RWPE1 (cell line): ENCODE data around the gene ADGRV1.

Experiments
- CTCF ChIA-PET: fragments of 350-600 bp; sonication (Branson Sonifier 250); formaldehyde crosslinking; extraction: SDS; loops from one replicate; lab custom pipeline; 2021; lab: Yijun Ruan, JAX
- POLR2A ChIA-PET: fragments of 400-600 bp; formaldehyde crosslinking; extraction: SDS; loops from one replicate; lab custom pipeline; 2020; ENCODE audit warnings: antibody characterized with exemption; ENCODE audit not compliant: low non-redundant PET; lab: Yijun Ruan, JAX
- DNase-seq: peaks from one replicate; pipeline ENCODE4 v3.0.0; 2012; ENCODE audit warnings: low spot score
- H3K27ac ChIP-seq: fragments of 450-650 bp; 2 replicates; pipeline ENCODE4 v1.5.1; 2017
- CTCF ChIP-seq: fragments of 450-650 bp; conservative IDR thresholded peaks from 2 replicates; pipeline ENCODE4 v1.5.1; 2017; ENCODE audit warnings: low read depth, mild to moderate bottlenecking

ADGRV1 gene

GRCh38 chr5:90888511-90889324 is 330.1 kb downstream of the ADGRV1 start:
- TF ChIP-seq CTCF: no peak
- ChIA-PET CTCF (interaction anchor here (0.6 to 0.7 kb wide), 2 partner anchors 21 to 106 kb away, joined by 3 read pairs; no protein-coding TSS in a partner anchor), POLR2A (no interaction called here)
- H3K27ac ChIP-seq: no peak overlapping the region
- peak; percentile 89 for DNase-seq

GRCh38 chr5:90889325-90889600 is 330.7 kb downstream of the ADGRV1 start:
- CTCF ChIA-PET: interaction anchor here (0.6 to 0.7 kb wide), 2 partner anchors 20 to 106 kb away, joined by 3 read pairs; no protein-coding TSS in a partner anchor
- POLR2A ChIA-PET: no interaction called here
- no peak for TF ChIP-seq CTCF
- no peak overlapping the region for H3K27ac ChIP-seq
- DNase-seq: no peak

GRCh38 chr5:90890180-90890579 is 331.6 kb downstream of the ADGRV1 start:
- ChIA-PET CTCF (no interaction called here), POLR2A (no interaction called here)
- no peak for DNase-seq
- TF ChIP-seq CTCF: no peak
- H3K27ac ChIP-seq: no peak overlapping the region

GRCh38 chr5:90894866-90895420 is 336.3 kb downstream of the ADGRV1 start:
- H3K27ac ChIP-seq: no peak overlapping the region
- CTCF ChIA-PET: no interaction called here
- POLR2A ChIA-PET: no interaction called here
- no peak for DNase-seq
- TF ChIP-seq CTCF: no peak

GRCh38 chr5:90897618-90898017 is 339.0 kb downstream of the ADGRV1 start:
- POLR2A ChIA-PET: no interaction called here
- DNase-seq: no peak
- no peak for TF ChIP-seq CTCF
- CTCF ChIA-PET: interaction anchor here (1.3 kb wide), 1 partner anchor 32 kb away, joined by 3 read pairs; no protein-coding TSS in a partner anchor
- no peak overlapping the region for H3K27ac ChIP-seq

GRCh38 chr5:90898326-90899013 is 339.9 kb downstream of the ADGRV1 start:
- ChIA-PET POLR2A (no interaction called here), CTCF (interaction anchor here (0.6 to 1.2 kb wide), 2 partner anchors 8 to 11 kb away, joined by 3 read pairs; no protein-coding TSS in a partner anchor)
- peak; percentile 78 for DNase-seq
- peak overlapping the region; percentile 80 for H3K27ac ChIP-seq
- no peak for TF ChIP-seq CTCF
